Measurements from ENCODE around the gene ESRRB.

DNA sequence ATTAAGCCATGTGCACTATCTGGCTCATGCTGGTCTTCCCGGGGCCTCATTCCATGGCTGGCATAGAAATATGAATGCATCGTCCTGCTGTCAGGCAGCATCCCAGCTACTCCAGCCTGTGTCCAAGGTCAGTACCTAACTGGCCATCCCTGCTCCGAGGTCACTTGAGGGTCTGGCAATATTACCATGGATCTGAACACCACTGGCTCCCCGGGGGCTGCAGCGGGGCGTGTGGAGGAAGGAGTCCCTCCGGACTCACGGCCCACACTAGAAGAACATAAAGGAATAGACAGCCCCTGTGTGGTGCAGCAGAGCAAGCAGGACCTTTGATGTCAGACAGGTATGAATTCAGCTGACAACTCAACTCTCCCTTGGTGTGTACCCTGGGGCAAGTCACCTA lies 19.2 kb downstream of the ESRRB start:
- TF ChIP-seq MXI1 (IDR thresholded peaks at IDR 0.05; ENCODE audit: low read depth, low read length) (no peak), EZH2phosphoT487 (IDR thresholded peaks at IDR 0.05; ENCODE audit: borderline replicate concordance, low read depth) (no peak), SMC3 (IDR thresholded peaks at IDR 0.05; ENCODE audit: low read depth, low read length) (no peak), NFIC (IDR thresholded peaks at IDR 0.05; ENCODE audit: borderline replicate concordance) (no peak), POLR2AphosphoS5 (IDR thresholded peaks at IDR 0.05; ENCODE audit: low read depth, low read length) (no peak), RAD21 (IDR thresholded peaks at IDR 0.05; ENCODE audit: low read length) (no peak), GABPA (IDR thresholded peaks at IDR 0.05; ENCODE audit: low read depth) (no peak), TCF12 (IDR thresholded peaks at IDR 0.05) (no peak), TAF1 (IDR thresholded peaks at IDR 0.05; ENCODE audit: borderline replicate concordance, low read depth, low read length) (no peak), MEF2A (IDR thresholded peaks at IDR 0.05; ENCODE audit: borderline replicate concordance, low read depth) (no peak), CHD2 (IDR thresholded peaks at IDR 0.05; ENCODE audit: low read length, partially characterized antibody) (no peak), RCOR1 (IDR thresholded peaks at IDR 0.05; ENCODE audit: low read length) (no peak)
- TF ChIP-seq, protein P1, sequence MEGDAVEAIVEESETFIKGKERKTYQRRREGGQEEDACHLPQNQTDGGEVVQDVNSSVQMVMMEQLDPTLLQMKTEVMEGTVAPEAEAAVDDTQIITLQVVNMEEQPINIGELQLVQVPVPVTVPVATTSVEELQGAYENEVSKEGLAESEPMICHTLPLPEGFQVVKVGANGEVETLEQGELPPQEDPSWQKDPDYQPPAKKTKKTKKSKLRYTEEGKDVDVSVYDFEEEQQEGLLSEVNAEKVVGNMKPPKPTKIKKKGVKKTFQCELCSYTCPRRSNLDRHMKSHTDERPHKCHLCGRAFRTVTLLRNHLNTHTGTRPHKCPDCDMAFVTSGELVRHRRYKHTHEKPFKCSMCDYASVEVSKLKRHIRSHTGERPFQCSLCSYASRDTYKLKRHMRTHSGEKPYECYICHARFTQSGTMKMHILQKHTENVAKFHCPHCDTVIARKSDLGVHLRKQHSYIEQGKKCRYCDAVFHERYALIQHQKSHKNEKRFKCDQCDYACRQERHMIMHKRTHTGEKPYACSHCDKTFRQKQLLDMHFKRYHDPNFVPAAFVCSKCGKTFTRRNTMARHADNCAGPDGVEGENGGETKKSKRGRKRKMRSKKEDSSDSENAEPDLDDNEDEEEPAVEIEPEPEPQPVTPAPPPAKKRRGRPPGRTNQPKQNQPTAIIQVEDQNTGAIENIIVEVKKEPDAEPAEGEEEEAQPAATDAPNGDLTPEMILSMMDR (IDR thresholded peaks at IDR 0.05): no peak
